Esophagus squamous epithelium (tissue), 4 donors: Measurements from ENCODE around the gene STK24.

Experiments used
- POLR2A ChIP-seq, 4 donors: fragments of 450-650 bp; IDR thresholded peaks; one replicate each; pipeline ENCODE4 v1.6.1; 2017; ENCODE audit warnings: antibody characterized with exemption in 4 of 4, mild to moderate bottlenecking in 4 of 4, moderate library complexity in 3 of 4
- TF ChIP-seq, protein P1 (sequence below), 6 experiments: fragments of 450-650 bp in 4 of 6; fragments of 200-600 bp in 2 of 6; sonication (generic) in 2 of 6; IDR thresholded peaks; one replicate each; pipeline ENCODE4 v1.5.1; 2016 to 2019; ENCODE audit warnings: antibody characterized with exemption in 6 of 6, mild to moderate bottlenecking in 4 of 6, moderate library complexity in 4 of 6

DNA sequence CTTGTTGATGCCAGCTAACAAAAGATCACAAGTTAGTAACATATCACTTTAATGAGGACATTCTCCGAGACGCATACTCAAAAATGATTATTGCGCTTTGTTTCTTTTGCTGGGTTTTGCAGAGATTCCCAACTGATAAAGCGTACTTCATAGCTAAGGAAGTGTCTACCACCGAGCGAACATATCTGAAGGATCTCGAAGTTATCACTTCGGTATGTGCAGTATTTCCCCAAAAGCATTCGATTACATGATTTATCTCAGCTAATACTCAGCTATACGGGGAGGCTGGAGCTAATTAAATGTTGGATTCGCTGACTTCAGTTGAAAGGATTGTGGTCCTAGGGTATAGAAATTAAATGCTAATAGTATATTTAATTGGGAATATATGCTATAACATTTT lies 166.3 kb downstream of the STK24 start:
- TF ChIP-seq, protein P1, sequence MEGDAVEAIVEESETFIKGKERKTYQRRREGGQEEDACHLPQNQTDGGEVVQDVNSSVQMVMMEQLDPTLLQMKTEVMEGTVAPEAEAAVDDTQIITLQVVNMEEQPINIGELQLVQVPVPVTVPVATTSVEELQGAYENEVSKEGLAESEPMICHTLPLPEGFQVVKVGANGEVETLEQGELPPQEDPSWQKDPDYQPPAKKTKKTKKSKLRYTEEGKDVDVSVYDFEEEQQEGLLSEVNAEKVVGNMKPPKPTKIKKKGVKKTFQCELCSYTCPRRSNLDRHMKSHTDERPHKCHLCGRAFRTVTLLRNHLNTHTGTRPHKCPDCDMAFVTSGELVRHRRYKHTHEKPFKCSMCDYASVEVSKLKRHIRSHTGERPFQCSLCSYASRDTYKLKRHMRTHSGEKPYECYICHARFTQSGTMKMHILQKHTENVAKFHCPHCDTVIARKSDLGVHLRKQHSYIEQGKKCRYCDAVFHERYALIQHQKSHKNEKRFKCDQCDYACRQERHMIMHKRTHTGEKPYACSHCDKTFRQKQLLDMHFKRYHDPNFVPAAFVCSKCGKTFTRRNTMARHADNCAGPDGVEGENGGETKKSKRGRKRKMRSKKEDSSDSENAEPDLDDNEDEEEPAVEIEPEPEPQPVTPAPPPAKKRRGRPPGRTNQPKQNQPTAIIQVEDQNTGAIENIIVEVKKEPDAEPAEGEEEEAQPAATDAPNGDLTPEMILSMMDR (IDR thresholded peaks at IDR 0.05) = no peak
- no peak for TF ChIP-seq POLR2A (IDR thresholded peaks at IDR 0.05)
